ENCODE data around the gene ABCC9.

DNA sequence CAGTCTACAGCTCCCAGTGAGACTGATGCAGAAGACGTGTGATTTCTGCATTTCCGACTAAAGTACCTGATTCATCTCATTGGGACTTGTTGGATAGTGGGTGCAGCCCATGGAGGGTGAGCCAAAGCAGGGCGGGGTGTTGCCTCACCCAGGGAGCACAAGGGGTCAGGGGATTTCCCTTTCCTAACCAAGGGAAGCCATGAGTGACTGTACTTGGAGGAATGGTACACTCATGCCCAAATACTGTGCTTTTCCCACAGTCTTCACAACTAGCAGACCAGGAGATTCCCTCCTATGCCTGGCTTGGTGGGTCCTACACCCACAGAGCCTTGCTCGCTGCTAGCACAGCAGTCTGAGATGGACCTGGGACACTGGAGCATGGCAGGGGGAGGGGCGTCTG is 21.0 kb upstream of the ABCC9 start:
- TF ChIP-seq FOXM1 (IDR thresholded peaks at IDR 0.05; ENCODE audit: borderline replicate concordance) = no peak
- TF ChIP-seq TARDBP (IDR thresholded peaks at IDR 0.05) = no peak
- no peak for TF ChIP-seq ELF4 (IDR thresholded peaks at IDR 0.05)
- no peak for TF ChIP-seq BHLHE40 (IDR thresholded peaks at IDR 0.05; ENCODE audit: borderline replicate concordance)
- no peak for TF ChIP-seq NFRKB (IDR thresholded peaks at IDR 0.05)
- TF ChIP-seq FOXK2 (IDR thresholded peaks at IDR 0.05) = no peak
- no peak for TF ChIP-seq ZNF384 (IDR thresholded peaks at IDR 0.05)
- TF ChIP-seq SUZ12 (IDR thresholded peaks at IDR 0.05) = no peak
- TF ChIP-seq HDGF (IDR thresholded peaks at IDR 0.05; ENCODE audit: borderline replicate concordance) = no peak
- no peak for TF ChIP-seq SP1 (IDR thresholded peaks at IDR 0.05)
- TF ChIP-seq FOXA1 (IDR thresholded peaks at IDR 0.05) = no peak
- TF ChIP-seq, protein P1, sequence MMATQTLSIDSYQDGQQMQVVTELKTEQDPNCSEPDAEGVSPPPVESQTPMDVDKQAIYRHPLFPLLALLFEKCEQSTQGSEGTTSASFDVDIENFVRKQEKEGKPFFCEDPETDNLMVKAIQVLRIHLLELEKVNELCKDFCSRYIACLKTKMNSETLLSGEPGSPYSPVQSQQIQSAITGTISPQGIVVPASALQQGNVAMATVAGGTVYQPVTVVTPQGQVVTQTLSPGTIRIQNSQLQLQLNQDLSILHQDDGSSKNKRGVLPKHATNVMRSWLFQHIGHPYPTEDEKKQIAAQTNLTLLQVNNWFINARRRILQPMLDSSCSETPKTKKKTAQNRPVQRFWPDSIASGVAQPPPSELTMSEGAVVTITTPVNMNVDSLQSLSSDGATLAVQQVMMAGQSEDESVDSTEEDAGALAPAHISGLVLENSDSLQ (IDR thresholded peaks at IDR 0.05) = no peak
- no peak for TF ChIP-seq LEF1 (IDR thresholded peaks at IDR 0.05; ENCODE audit: borderline replicate concordance)

Measured in HEK293T (cell line).